Gastroesophageal sphincter (tissue), 4 donors: ENCODE results near the gene BRD1. TPM values are rescaled to one million over a fixed set of nuclear protein-coding genes. Genes with fewer than 3 reads are reported as not detected.

Experiments used
- ATAC-seq: fragments of 150-250 bp; one replicate; pipeline ENCODE4 v1.9.1; 2016; ENCODE audit warnings: mild to moderate bottlenecking, moderate library complexity
- H3K27ac ChIP-seq, 4 donors: fragments of 200-600 bp; sonication (generic) in 3 of 4; 1 replicate in 3 of 4; 2 replicates in 1 of 4; pipeline ENCODE4 v1.5.1; 2016 to 2019
- H3K27me3 ChIP-seq: fragments of 200-600 bp; sonication (generic); one replicate; pipeline ENCODE4 v1.5.1; 2019
- H3K36me3 ChIP-seq, 2 donors: fragments of 200-600 bp; sonication (generic); one replicate each; pipeline ENCODE4 v1.5.1; 2019; ENCODE audit warnings: control low read depth in 1 of 2
- H3K4me1 ChIP-seq, 3 donors: fragments of 200-600 bp; sonication (generic); 1 replicate in 2 of 3; 2 replicates in 1 of 3; pipeline ENCODE4 v1.5.1; 2016 to 2019; ENCODE audit warnings: control low read depth in 2 of 3
- H3K4me3 ChIP-seq, 2 donors: fragments of 200-600 bp; sonication (generic); one replicate each; pipeline ENCODE4 v1.5.1; 2019; ENCODE audit warnings: mild to moderate bottlenecking in 1 of 2, moderate library complexity in 1 of 2
- H3K9me3 ChIP-seq, 3 donors: fragments of 200-600 bp; sonication (generic); one replicate each; pipeline ENCODE4 v1.5.1; 2017 to 2019; ENCODE audit warnings: control low read depth in 2 of 3
- CTCF ChIP-seq, 4 experiments: fragments of 200-600 bp in 2 of 4; fragments of 450-650 bp in 2 of 4; sonication (generic) in 1 of 4; IDR thresholded peaks; one replicate each; pipeline ENCODE4 v1.5.1; 2017 to 2019; ENCODE audit warnings: antibody characterized with exemption in 4 of 4, mild to moderate bottlenecking in 2 of 4, moderate library complexity in 2 of 4
- EP300 ChIP-seq: sonication (generic); formaldehyde crosslinking; IDR thresholded peaks from one replicate; pipeline ENCODE4 v1.6.1; 2017; ENCODE audit warnings: antibody characterized with exemption, mild to moderate bottlenecking
- POLR2A ChIP-seq, 2 donors: fragments of 450-650 bp; IDR thresholded peaks; one replicate each; pipeline ENCODE4 v1.6.1; 2017; ENCODE audit warnings: antibody characterized with exemption in 2 of 2, mild to moderate bottlenecking in 2 of 2, moderate library complexity in 1 of 2
- POLR2AphosphoS5 ChIP-seq: sonication (generic); formaldehyde crosslinking; IDR thresholded peaks from one replicate; pipeline ENCODE4 v1.6.1; 2017; ENCODE audit warnings: antibody characterized with exemption
- WGBS, 2 donors: methylation state at CpG; one replicate each; pipeline ENCODE4 v1.1.5; 2018; ENCODE audit warnings: low coverage in 1 of 2; 5-methylcytosine and 5-hydroxymethylcytosine counted together
- total RNA-seq, 4 donors: library from RNA; depleted of rRNA; stranded (reverse); fragments of >200 nt; gene quantifications; one replicate each; pipeline ENCODE4 v1.1.0, GENCODE V29; 2016

The BRD1 gene
- total RNA-seq, 4 donors from 2014 or later = 36.0 to 66.0 (median 45.5) TPM

DNA sequence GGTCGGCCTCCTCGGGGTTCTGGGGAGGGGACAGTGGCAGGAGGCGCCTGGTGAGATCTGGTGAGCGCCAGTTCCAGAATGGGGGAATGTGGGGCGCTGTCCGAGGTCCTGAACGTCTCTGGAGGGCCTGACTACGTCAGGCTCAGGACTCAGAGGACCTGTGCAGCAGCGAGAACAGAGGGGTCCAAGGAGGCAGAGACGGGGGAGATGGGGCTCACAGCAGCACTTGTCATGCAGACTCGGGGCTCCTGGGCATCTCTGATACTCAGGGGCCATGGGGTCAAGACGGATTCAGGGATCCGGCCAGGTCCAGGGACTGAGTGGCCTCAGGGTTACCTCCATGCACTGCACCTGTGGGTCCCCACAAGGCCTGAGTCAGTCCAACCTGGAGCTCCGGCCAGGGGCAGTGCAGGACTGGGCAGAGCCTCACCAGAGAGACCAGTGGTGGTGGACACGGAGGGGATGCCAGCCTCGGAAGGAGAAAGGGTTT is 92.2 kb downstream of the BRD1 start:
- Histone ChIP-seq H3K36me3 (no peaks in the 10 kb centered on the region), H3K27me3 (peaks cover 79% of the 10 kb centered on the region), H3K4me3 (no peak overlapping the region), H3K4me1 (no peaks in the 10 kb centered on the region), H3K27ac (no peak overlapping the region), H3K9me3 (peaks cover 0 to 11% (median 0%) of the 10 kb centered on the region in 3 donors)
- no peak for TF ChIP-seq POLR2AphosphoS5
- TF ChIP-seq CTCF (IDR thresholded peaks at IDR 0.05) = no peak
- no peak for TF ChIP-seq EP300
- TF ChIP-seq POLR2A (IDR thresholded peaks at IDR 0.05) = no peak
- no peak for ATAC-seq
- 8% methylated on average over 2 of the region's 16 CpGs; no CpG with 5 or more reads in 1 of the 2 donors for WGBS, 2 donors

DNA sequence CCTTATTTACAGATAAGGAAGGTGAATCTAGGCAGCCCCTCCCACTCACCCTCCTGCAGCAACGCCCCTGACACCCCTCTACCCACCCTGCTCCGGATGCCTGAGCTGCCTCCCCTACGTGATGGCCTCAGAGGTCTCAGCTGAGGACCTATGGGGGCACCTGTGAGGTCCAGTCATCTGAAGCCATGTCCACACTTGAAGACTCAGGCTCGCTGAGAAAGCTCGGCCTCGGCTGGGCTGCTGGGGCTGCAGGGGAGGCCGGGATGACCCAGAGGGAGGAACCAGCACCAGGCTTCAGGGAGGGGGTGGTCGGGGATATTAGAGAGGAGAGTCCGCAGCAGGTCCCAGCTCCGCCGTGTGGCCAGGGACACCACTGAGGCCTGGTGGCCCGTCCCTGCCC is 92.8 kb downstream of the BRD1 start:
- Histone ChIP-seq H3K4me3 (no peak overlapping the region), H3K9me3 (peaks cover 0 to 11% (median 0%) of the 10 kb centered on the region in 3 donors), H3K4me1 (no peaks in the 10 kb centered on the region), H3K27me3 (peaks cover 80% of the 10 kb centered on the region), H3K27ac (no peak overlapping the region), H3K36me3 (no peaks in the 10 kb centered on the region)
- no peak for TF ChIP-seq EP300
- no peak for TF ChIP-seq POLR2AphosphoS5
- TF ChIP-seq CTCF (IDR thresholded peaks at IDR 0.05) = no peak
- TF ChIP-seq POLR2A (IDR thresholded peaks at IDR 0.05) = no peak
- no CpG with 5 or more reads among the region's 12 CpGs for WGBS, 2 donors
- no peak for ATAC-seq

- peaks cover 0 to 11% (median 0%) of the 10 kb centered on the region in 3 donors for H3K9me3 ChIP-seq
- no peak for ATAC-seq
These were observed 93.3 kb downstream of the BRD1 start for GRCh38 chr22:49734390-49734789.

GRCh38 chr22:49733631-49734030 is 94.0 kb downstream of the BRD1 start:
- Histone ChIP-seq H3K27me3 (peaks cover 84% of the 10 kb centered on the region), H3K4me1 (no peaks in the 10 kb centered on the region), H3K27ac (no peak overlapping the region), H3K36me3 (no peaks in the 10 kb centered on the region), H3K9me3 (peaks cover 0 to 11% (median 0%) of the 10 kb centered on the region in 3 donors), H3K4me3 (no peak overlapping the region)
- TF ChIP-seq CTCF (IDR thresholded peaks at IDR 0.05) (no peak), POLR2AphosphoS5 (no peak), POLR2A (IDR thresholded peaks at IDR 0.05) (no peak), EP300 (no peak)
- 77 to 81% methylated on average over 4 to 5 of the region's 7 CpGs for WGBS, 2 donors
- ATAC-seq = no peak

More at GRCh38 chr22:49734390-49734789, 93.3 kb downstream of the BRD1 start:
- Histone ChIP-seq H3K27ac (no peak overlapping the region), H3K4me3 (no peak overlapping the region), H3K27me3 (peaks cover 85% of the 10 kb centered on the region), H3K4me1 (no peaks in the 10 kb centered on the region), H3K36me3 (no peaks in the 10 kb centered on the region)
- TF ChIP-seq CTCF (IDR thresholded peaks at IDR 0.05) (no peak), POLR2A (IDR thresholded peaks at IDR 0.05) (no peak), EP300 (no peak), POLR2AphosphoS5 (no peak)
- WGBS, 2 donors = 71% methylated on average over 2 of the region's 11 CpGs; no CpG with 5 or more reads in 1 of the 2 donors

- no peak overlapping the region for H3K27ac ChIP-seq
- 86 to 89% methylated on average over 5 to 9 of the region's 9 CpGs for WGBS, 2 donors
- H3K9me3 ChIP-seq = peaks cover 0 to 11% (median 0%) of the 10 kb centered on the region in 3 donors
- H3K27me3 ChIP-seq = peaks cover 85% of the 10 kb centered on the region
- ATAC-seq = no peak
- no peaks in the 10 kb centered on the region for H3K4me1 ChIP-seq
- no peaks in the 10 kb centered on the region for H3K36me3 ChIP-seq
- TF ChIP-seq CTCF (IDR thresholded peaks at IDR 0.05) (no peak), EP300 (no peak), POLR2AphosphoS5 (no peak), POLR2A (IDR thresholded peaks at IDR 0.05) (no peak)
- H3K4me3 ChIP-seq = no peak overlapping the region
These were observed 97.0 kb downstream of the BRD1 start for GRCh38 chr22:49730656-49731055.
